ENCODE data around the gene EED.

Gene EED

GRCh38 chr11:86212019-86212611, 32.4 kb upstream of the EED start:
- no peak for DNase-seq
- H3K27me3 ChIP-seq = peaks cover 4% of the 10 kb centered on the region; the same call in 1 of the 2 replicates
- no peaks in the 10 kb centered on the region for H3K4me1 ChIP-seq
- H3K4me3 ChIP-seq (ENCODE audit: low read depth, low read length) = no peak overlapping the region
- H3K9me3 ChIP-seq = no peaks in the 10 kb centered on the region
- no peak for TF ChIP-seq CTCF (IDR thresholded peaks at IDR 0.05; ENCODE audit: low read depth, low read length)
- no peaks in the 10 kb centered on the region for H3K36me3 ChIP-seq

GRCh38 chr11:86214710-86215109, 29.8 kb upstream of the EED start:
- TF ChIP-seq CTCF (IDR thresholded peaks at IDR 0.05; ENCODE audit: low read depth, low read length) = no peak
- no peak for DNase-seq
- no peak overlapping the region for H3K4me3 ChIP-seq (ENCODE audit: low read depth, low read length)
- H3K36me3 ChIP-seq = no peaks in the 10 kb centered on the region
- H3K9me3 ChIP-seq = no peaks in the 10 kb centered on the region
- no peaks in the 10 kb centered on the region for H3K4me1 ChIP-seq
- H3K27me3 ChIP-seq = no peaks in the 10 kb centered on the region

- Histone ChIP-seq H3K4me3 (ENCODE audit: low read depth, low read length) (peak overlapping the region; percentile 43), H3K4me1 (no peaks in the 10 kb centered on the region), H3K9me3 (no peaks in the 10 kb centered on the region), H3K36me3 (no peaks in the 10 kb centered on the region), H3K27me3 (peaks cover 11% of the 10 kb centered on the region)
- DNase-seq = peak; percentile 64
- TF ChIP-seq CTCF (IDR thresholded peaks at IDR 0.05; ENCODE audit: low read depth, low read length) = peak; percentile 97
Observed at GRCh38 chr11:86218125-86219084, 26.1 kb upstream of the EED start.

GRCh38 chr11:86219311-86220193, 25.0 kb upstream of the EED start:
- Histone ChIP-seq H3K36me3 (no peaks in the 10 kb centered on the region), H3K4me3 (ENCODE audit: low read depth, low read length) (no peak overlapping the region), H3K4me1 (no peaks in the 10 kb centered on the region), H3K27me3 (peaks cover 11% of the 10 kb centered on the region), H3K9me3 (no peaks in the 10 kb centered on the region)
- no peak for DNase-seq
- no peak for TF ChIP-seq CTCF (IDR thresholded peaks at IDR 0.05; ENCODE audit: low read depth, low read length)

- no peak overlapping the region for H3K4me3 ChIP-seq (ENCODE audit: low read depth, low read length)
- no peak for DNase-seq
- no peaks in the 10 kb centered on the region for H3K36me3 ChIP-seq
- no peaks in the 10 kb centered on the region for H3K9me3 ChIP-seq
- TF ChIP-seq CTCF (IDR thresholded peaks at IDR 0.05; ENCODE audit: low read depth, low read length) = no peak
- no peaks in the 10 kb centered on the region for H3K4me1 ChIP-seq
- H3K27me3 ChIP-seq = peaks cover 11% of the 10 kb centered on the region
Observed at GRCh38 chr11:86220653-86221052, 23.9 kb upstream of the EED start.

All from BE2C (cell line).